ENCODE results near the gene ERN2. TPM values are rescaled to one million over a fixed set of nuclear protein-coding genes. Genes with fewer than 3 reads are reported as not detected.

ERN2 gene
- total and polyA plus RNA-seq, 2 donors from 2014 or later: not detected

- intact Hi-C loops (cut with DNase I): no loop called here
- Histone ChIP-seq H3K27ac (ENCODE audit: low read depth in 2 of 2, low read length in 2 of 2) (no peak overlapping the region), H3K9ac (ENCODE audit: low read length in 3 of 3) (no peak overlapping the region), H3K4me1 (ENCODE audit: control insufficient read depth in 2 of 3, insufficient read depth in 2 of 3, low read depth in 1 of 3, low read length in 3 of 3) (no peaks in the 10 kb centered on the region), H3K9me3 (ENCODE audit: control insufficient read depth in 2 of 3, insufficient read depth in 1 of 3, low read length in 3 of 3) (no peaks in the 10 kb centered on the region), H3K27me3 (ENCODE audit: control insufficient read depth, insufficient read depth, low read length) (no peaks in the 10 kb centered on the region), H3K36me3 (ENCODE audit: control insufficient read depth in 2 of 3, insufficient read depth in 3 of 3, low read length in 3 of 3) (peaks cover 9 to 68% (median 44%) of the 10 kb centered on the region in 3 donors), H3K4me3 (ENCODE audit: low read length in 3 of 3) (no peak overlapping the region)
- TF ChIP-seq CTCF (IDR thresholded peaks at IDR 0.05; ENCODE audit: borderline replicate concordance, extremely low read depth, insufficient read depth): no peak
- FAIRE-seq (no peak), DNase-seq (no peak)
Observed at GRCh38 chr16:23668873-23669272, 44.1 kb downstream of the ERN2 start.

- Histone ChIP-seq H3K4me3 (ENCODE audit: low read length in 3 of 3) (no peak overlapping the region), H3K27me3 (ENCODE audit: control insufficient read depth, insufficient read depth, low read length) (no peaks in the 10 kb centered on the region), H3K4me1 (ENCODE audit: control insufficient read depth in 2 of 3, insufficient read depth in 2 of 3, low read depth in 1 of 3, low read length in 3 of 3) (no peaks in the 10 kb centered on the region), H3K36me3 (ENCODE audit: control insufficient read depth in 2 of 3, insufficient read depth in 3 of 3, low read length in 3 of 3) (peaks cover 9 to 71% (median 44%) of the 10 kb centered on the region in 3 donors), H3K9me3 (ENCODE audit: control insufficient read depth in 2 of 3, insufficient read depth in 1 of 3, low read length in 3 of 3) (no peaks in the 10 kb centered on the region), H3K27ac (ENCODE audit: low read depth in 2 of 2, low read length in 2 of 2) (no peak overlapping the region), H3K9ac (ENCODE audit: low read length in 3 of 3) (no peak overlapping the region)
- TF ChIP-seq CTCF (IDR thresholded peaks at IDR 0.05; ENCODE audit: borderline replicate concordance, extremely low read depth, insufficient read depth): no peak
- DNase-seq (no peak), FAIRE-seq (no peak)
- intact Hi-C loops (cut with DNase I): no loop called here
Observed at GRCh38 chr16:23668225-23668624, 44.8 kb downstream of the ERN2 start.

- H3K27me3 ChIP-seq (ENCODE audit: control insufficient read depth, insufficient read depth, low read length): no peaks in the 10 kb centered on the region
- H3K27ac ChIP-seq (ENCODE audit: low read depth in 2 of 2, low read length in 2 of 2): no peak overlapping the region
- no peak overlapping the region for H3K4me3 ChIP-seq (ENCODE audit: low read length in 3 of 3)
- H3K9ac ChIP-seq (ENCODE audit: low read length in 3 of 3): no peak overlapping the region
- H3K36me3 ChIP-seq (ENCODE audit: control insufficient read depth in 2 of 3, insufficient read depth in 3 of 3, low read length in 3 of 3): peaks cover 7 to 77% (median 46%) of the 10 kb centered on the region in 3 donors
- intact Hi-C loops (cut with DNase I): no loop called here
- FAIRE-seq: no peak
- DNase-seq: no peak
- H3K9me3 ChIP-seq (ENCODE audit: control insufficient read depth in 2 of 3, insufficient read depth in 1 of 3, low read length in 3 of 3): no peaks in the 10 kb centered on the region
- no peak for TF ChIP-seq CTCF (IDR thresholded peaks at IDR 0.05; ENCODE audit: borderline replicate concordance, extremely low read depth, insufficient read depth)
- H3K4me1 ChIP-seq (ENCODE audit: control insufficient read depth in 2 of 3, insufficient read depth in 2 of 3, low read depth in 1 of 3, low read length in 3 of 3): no peaks in the 10 kb centered on the region
Observed at GRCh38 chr16:23667355-23667659, 45.7 kb downstream of the ERN2 start.

Data from kidney (tissue), 14 donors.